Progenitor cell of endocrine pancreas (in vitro differentiated cells): ENCODE measurements around the gene CD59. TPM values are rescaled to one million over a fixed set of nuclear protein-coding genes. Genes with fewer than 3 reads are reported as not detected.
A peak's percentile ranks its signal among the peaks of the same experiment; 100 is the strongest.

Source experiments
- DNase-seq: peaks from one replicate; pipeline ENCODE4 v3.0.0; 2021; ENCODE audit warnings: low spot score; ENCODE audit not compliant: unreplicated experiment
- H3K27ac Mint-ChIP-seq: 2 replicates; pipeline ENCODE4 v1.8.0; 2021; ENCODE audit warnings: mild to moderate bottlenecking, moderate library complexity, mixed read lengths
- H3K27me3 Mint-ChIP-seq: 2 replicates; pipeline ENCODE4 v1.8.0; 2021; ENCODE audit warnings: mixed read lengths
- H3K36me3 Mint-ChIP-seq: 2 replicates; pipeline ENCODE4 v1.8.0; 2022; ENCODE audit warnings: mixed read lengths; ENCODE audit not compliant: insufficient read depth
- H3K4me1 Mint-ChIP-seq: 2 replicates; pipeline ENCODE4 v1.8.0; 2021; ENCODE audit warnings: low read depth, mixed read lengths
- H3K4me3 Mint-ChIP-seq: 2 replicates; pipeline ENCODE4 v1.8.0; 2021; ENCODE audit warnings: low read depth, mild to moderate bottlenecking, moderate library complexity, mixed read lengths
- H3K9me3 Mint-ChIP-seq: 2 replicates; pipeline ENCODE4 v1.8.0; 2021; ENCODE audit warnings: low read depth, mixed read lengths
- CTCF ChIP-seq: fragments of 200-600 bp; sonication (generic); IDR thresholded peaks from one replicate; pipeline ENCODE4 v1.5.0; 2021; ENCODE audit warnings: antibody characterized with exemption, mild to moderate bottlenecking; ENCODE audit not compliant: unreplicated experiment
- total RNA-seq: library from RNA; stranded (reverse); gene quantifications from 2 replicates; pipeline ENCODE4 v1.2.1, GENCODE V29; 2021

CD59 gene
- total RNA-seq, 1 donor from 2014 or later, result 214 TPM

DNA sequence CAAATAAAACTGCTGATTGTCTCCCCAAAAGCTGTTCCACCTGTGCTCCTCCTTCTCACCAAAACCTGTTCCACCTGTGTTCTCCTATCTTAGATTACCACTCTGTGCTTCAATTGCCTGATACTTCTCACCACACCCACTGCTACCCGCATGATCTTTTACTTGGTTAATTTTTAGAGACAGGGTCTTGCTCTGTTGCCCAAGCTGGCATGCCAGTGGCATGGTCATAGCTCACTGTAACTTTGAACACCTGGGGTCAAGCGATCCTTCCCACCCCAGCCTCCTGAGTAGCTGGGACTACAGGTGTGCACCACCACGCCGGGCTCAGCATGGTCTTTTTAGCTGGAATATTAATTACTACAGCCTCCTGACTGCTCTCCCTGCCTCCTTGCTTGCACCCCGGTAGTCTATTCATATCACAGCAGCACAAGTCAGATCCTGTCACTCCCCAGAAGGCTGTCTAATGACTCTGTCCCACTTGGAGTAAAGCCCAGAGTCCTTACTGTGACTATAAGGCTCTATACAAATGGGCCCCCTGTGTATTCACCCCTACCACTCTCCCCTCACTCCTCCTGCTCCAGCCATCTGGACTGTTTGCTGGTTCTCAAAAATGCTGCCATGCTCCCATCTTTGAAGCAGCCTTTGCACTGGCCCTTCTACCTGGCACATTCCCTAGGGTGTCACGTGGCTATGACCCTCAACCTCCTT is 39.1 kb downstream of the CD59 start:
- no peaks in the 10 kb centered on the region for H3K9me3 Mint-ChIP-seq
- no peaks in the 10 kb centered on the region for H3K36me3 Mint-ChIP-seq
- DNase-seq, result no peak
- H3K4me3 Mint-ChIP-seq, result no peak overlapping the region
- no peak for TF ChIP-seq CTCF
- no peaks in the 10 kb centered on the region for H3K27me3 Mint-ChIP-seq
- H3K4me1 Mint-ChIP-seq, result peaks cover 77% of the 10 kb centered on the region
- H3K27ac Mint-ChIP-seq, result peak overlapping the region; percentile 99

GRCh38 chr11:33696411-33696810 is 39.8 kb downstream of the CD59 start:
- peaks cover 76% of the 10 kb centered on the region for H3K4me1 Mint-ChIP-seq
- H3K27ac Mint-ChIP-seq, result peak overlapping the region; percentile 99
- H3K4me3 Mint-ChIP-seq, result peak overlapping the region; percentile 17
- DNase-seq, result no peak
- no peaks in the 10 kb centered on the region for H3K36me3 Mint-ChIP-seq
- no peaks in the 10 kb centered on the region for H3K27me3 Mint-ChIP-seq
- no peaks in the 10 kb centered on the region for H3K9me3 Mint-ChIP-seq
- TF ChIP-seq CTCF, result no peak

DNA sequence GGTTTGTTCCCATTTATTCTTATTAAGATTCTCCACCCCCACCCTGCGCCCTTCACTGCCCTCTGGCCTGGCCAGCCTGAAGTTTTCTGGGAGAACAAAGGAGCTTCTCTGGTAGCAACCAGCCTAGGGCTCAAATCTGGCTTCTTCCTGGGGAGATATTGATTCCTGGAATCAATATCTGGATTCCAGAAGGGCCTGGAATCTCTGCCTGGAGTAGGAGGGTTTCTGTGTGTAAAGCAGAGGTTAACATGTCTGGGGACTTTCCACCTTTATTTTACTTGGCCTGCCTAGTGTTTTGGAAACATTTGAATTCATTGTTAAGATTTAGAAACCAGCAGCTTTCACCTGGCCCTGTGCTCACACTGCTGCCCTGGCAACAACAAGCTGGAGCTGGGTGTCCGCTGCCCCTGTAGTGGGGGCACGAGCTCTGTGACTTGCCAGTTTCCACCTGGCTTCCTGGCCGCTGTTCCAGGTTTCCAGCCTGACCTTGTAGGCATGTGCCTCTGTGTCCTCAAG is 41.1 kb downstream of the CD59 start:
- Mint-ChIP-seq H3K4me1 (peaks cover 84% of the 10 kb centered on the region), H3K9me3 (no peaks in the 10 kb centered on the region), H3K4me3 (peak overlapping the region; percentile 22), H3K27me3 (no peaks in the 10 kb centered on the region), H3K27ac (peak overlapping the region; percentile 99), H3K36me3 (no peaks in the 10 kb centered on the region)
- peak; percentile 40 for DNase-seq
- TF ChIP-seq CTCF, result no peak

DNA sequence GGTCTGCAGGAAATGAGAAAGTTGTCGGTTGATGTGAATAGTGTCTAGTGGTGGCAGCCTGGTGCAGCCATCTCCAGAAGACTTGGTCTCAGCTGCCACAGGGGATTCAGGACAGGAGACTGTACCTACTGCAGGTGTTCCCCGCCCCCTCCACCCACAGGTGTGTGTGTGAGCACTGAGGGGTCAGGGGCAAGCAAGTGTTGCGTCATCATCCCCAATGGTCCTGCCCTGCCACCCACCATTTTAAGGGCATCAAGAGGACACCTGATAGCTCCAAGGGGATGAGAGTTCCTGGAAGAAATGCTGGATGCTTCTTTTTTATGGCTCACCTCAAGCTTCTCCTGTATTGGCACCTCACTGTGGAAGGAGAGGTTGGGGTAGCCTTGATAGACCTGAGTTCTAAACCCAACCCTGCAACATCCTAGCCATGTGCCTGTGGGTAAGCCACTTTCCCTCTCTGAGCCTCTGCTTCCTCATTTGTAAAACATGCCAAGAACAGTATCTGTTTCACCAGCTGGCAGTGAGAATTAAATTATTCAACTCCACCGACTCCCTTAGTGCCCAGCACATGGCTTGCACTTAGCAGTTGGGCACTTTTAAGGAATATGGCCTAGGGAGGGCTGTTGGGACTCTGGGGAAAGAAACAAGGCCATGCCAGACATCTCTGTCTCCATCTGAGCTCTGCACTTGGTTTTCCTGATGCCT is 41.7 kb downstream of the CD59 start:
- H3K9me3 Mint-ChIP-seq, result no peaks in the 10 kb centered on the region
- no peaks in the 10 kb centered on the region for H3K36me3 Mint-ChIP-seq
- peak overlapping the region; percentile 99 for H3K27ac Mint-ChIP-seq
- H3K4me3 Mint-ChIP-seq, result peak overlapping the region; percentile 22
- no peaks in the 10 kb centered on the region for H3K27me3 Mint-ChIP-seq
- H3K4me1 Mint-ChIP-seq, result peaks cover 84% of the 10 kb centered on the region
- no peak for TF ChIP-seq CTCF
- no peak for DNase-seq

DNA sequence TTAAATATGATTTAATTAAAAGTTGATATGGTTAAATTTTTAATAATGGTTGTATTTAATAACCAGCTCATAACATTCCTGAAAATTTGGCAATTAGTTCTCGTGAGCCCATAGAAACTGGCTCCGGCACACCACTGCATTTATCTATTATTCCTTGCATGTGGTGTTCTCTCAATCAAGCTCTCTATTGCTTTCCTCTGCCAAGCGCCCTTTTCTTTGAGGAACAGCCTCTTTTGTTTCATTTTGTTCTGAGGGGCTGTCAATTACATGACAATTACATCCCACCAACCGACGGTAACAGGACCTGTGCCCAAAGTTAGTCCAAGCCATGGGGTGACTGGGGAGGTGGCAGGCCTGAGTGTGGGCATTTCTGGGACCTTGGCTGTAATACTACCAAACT is 43.7 kb downstream of the CD59 start:
- H3K27me3 Mint-ChIP-seq, result no peaks in the 10 kb centered on the region

More for the DNA sequence above, 43.7 kb downstream of the CD59 start:
- peak overlapping the region; percentile 92 for H3K27ac Mint-ChIP-seq
- no peaks in the 10 kb centered on the region for H3K36me3 Mint-ChIP-seq
- peaks cover 75% of the 10 kb centered on the region for H3K4me1 Mint-ChIP-seq
- TF ChIP-seq CTCF, result no peak
- no peak for DNase-seq
- H3K9me3 Mint-ChIP-seq, result no peaks in the 10 kb centered on the region
- H3K4me3 Mint-ChIP-seq, result no peak overlapping the region
